ENCODE measurements around the gene EPHA6. TPM values are rescaled to one million over a fixed set of nuclear protein-coding genes. Genes with fewer than 3 reads are reported as not detected.

EPHA6 gene
- total RNA-seq, 1 donor from 2014 or later: not detected

GRCh38 chr3:97121386-97121785, 307.0 kb downstream of the EPHA6 start:
- no peak overlapping the region for H3K4me3 ChIP-seq (ENCODE audit: low read depth, low read length)
- no peak for DNase-seq (ENCODE audit: low read depth)
- H3K36me3 ChIP-seq (ENCODE audit: control insufficient read depth, insufficient read depth, low read length): no peaks in the 10 kb centered on the region
- H3K27me3 ChIP-seq (ENCODE audit: control insufficient read depth, insufficient read depth, low read length): no peaks in the 10 kb centered on the region
- no peak for TF ChIP-seq CTCF (IDR thresholded peaks at IDR 0.05; ENCODE audit: insufficient read depth, low read length, poor library complexity, severe bottlenecking)

- no peak for DNase-seq (ENCODE audit: low read depth)
- H3K4me3 ChIP-seq (ENCODE audit: low read depth, low read length): no peak overlapping the region
- H3K36me3 ChIP-seq (ENCODE audit: control insufficient read depth, insufficient read depth, low read length): no peaks in the 10 kb centered on the region
- no peak for TF ChIP-seq CTCF (IDR thresholded peaks at IDR 0.05; ENCODE audit: insufficient read depth, low read length, poor library complexity, severe bottlenecking)
- no peaks in the 10 kb centered on the region for H3K27me3 ChIP-seq (ENCODE audit: control insufficient read depth, insufficient read depth, low read length)
Measured at GRCh38 chr3:97125902-97126499, 311.6 kb downstream of the EPHA6 start.

GRCh38 chr3:97131476-97131875, 317.1 kb downstream of the EPHA6 start:
- TF ChIP-seq CTCF (IDR thresholded peaks at IDR 0.05; ENCODE audit: insufficient read depth, low read length, poor library complexity, severe bottlenecking): no peak
- DNase-seq (ENCODE audit: low read depth): no peak
- no peak overlapping the region for H3K4me3 ChIP-seq (ENCODE audit: low read depth, low read length)
- H3K27me3 ChIP-seq (ENCODE audit: control insufficient read depth, insufficient read depth, low read length): no peaks in the 10 kb centered on the region
- no peaks in the 10 kb centered on the region for H3K36me3 ChIP-seq (ENCODE audit: control insufficient read depth, insufficient read depth, low read length)

GRCh38 chr3:97138914-97139541, 324.6 kb downstream of the EPHA6 start:
- Histone ChIP-seq H3K4me3 (ENCODE audit: low read depth, low read length) (no peak overlapping the region), H3K27me3 (ENCODE audit: control insufficient read depth, insufficient read depth, low read length) (no peaks in the 10 kb centered on the region), H3K36me3 (ENCODE audit: control insufficient read depth, insufficient read depth, low read length) (no peaks in the 10 kb centered on the region)
- DNase-seq (ENCODE audit: low read depth): no peak
- peak; percentile 18 for TF ChIP-seq CTCF (IDR thresholded peaks at IDR 0.05; ENCODE audit: insufficient read depth, low read length, poor library complexity, severe bottlenecking)

GRCh38 chr3:97148931-97149330, 334.5 kb downstream of the EPHA6 start:
- H3K36me3 ChIP-seq (ENCODE audit: control insufficient read depth, insufficient read depth, low read length): no peaks in the 10 kb centered on the region
- no peak for DNase-seq (ENCODE audit: low read depth)
- no peak overlapping the region for H3K4me3 ChIP-seq (ENCODE audit: low read depth, low read length)
- TF ChIP-seq CTCF (IDR thresholded peaks at IDR 0.05; ENCODE audit: insufficient read depth, low read length, poor library complexity, severe bottlenecking): no peak
- H3K27me3 ChIP-seq (ENCODE audit: control insufficient read depth, insufficient read depth, low read length): no peaks in the 10 kb centered on the region

GRCh38 chr3:97161169-97161568, 346.8 kb downstream of the EPHA6 start:
- no peak for TF ChIP-seq CTCF (IDR thresholded peaks at IDR 0.05; ENCODE audit: insufficient read depth, low read length, poor library complexity, severe bottlenecking)
- Histone ChIP-seq H3K4me3 (ENCODE audit: low read depth, low read length) (no peak overlapping the region), H3K36me3 (ENCODE audit: control insufficient read depth, insufficient read depth, low read length) (no peaks in the 10 kb centered on the region), H3K27me3 (ENCODE audit: control insufficient read depth, insufficient read depth, low read length) (no peaks in the 10 kb centered on the region)
- DNase-seq (ENCODE audit: low read depth): no peak
